Mammary epithelial cell (primary cell): ENCODE data around the gene KCTD1.

Experiments used
- EZH2 ChIP-seq: IDR thresholded peaks from 2 replicates; pipeline ENCODE4 v1.6.1; 2012; ENCODE audit warnings: low read length, inconsistent platforms, borderline replicate concordance
- TF ChIP-seq, protein P1 (sequence below), 2 donors: IDR thresholded peaks in 1 of 2; conservative IDR thresholded peaks in 1 of 2; 2 replicates each; pipeline ENCODE4 v1.5.1; 2011 to 2012; ENCODE audit warnings: inconsistent platforms in 2 of 2, low read length in 2 of 2, mild to moderate bottlenecking in 2 of 2, control low read depth in 1 of 2, low read depth in 1 of 2; ENCODE audit not compliant: insufficient read depth in 1 of 2; ENCODE audit errors: extremely low read depth in 1 of 2

GRCh38 chr18:26504831-26505230, 43.5 kb downstream of the KCTD1 start:
- TF ChIP-seq, protein P1, sequence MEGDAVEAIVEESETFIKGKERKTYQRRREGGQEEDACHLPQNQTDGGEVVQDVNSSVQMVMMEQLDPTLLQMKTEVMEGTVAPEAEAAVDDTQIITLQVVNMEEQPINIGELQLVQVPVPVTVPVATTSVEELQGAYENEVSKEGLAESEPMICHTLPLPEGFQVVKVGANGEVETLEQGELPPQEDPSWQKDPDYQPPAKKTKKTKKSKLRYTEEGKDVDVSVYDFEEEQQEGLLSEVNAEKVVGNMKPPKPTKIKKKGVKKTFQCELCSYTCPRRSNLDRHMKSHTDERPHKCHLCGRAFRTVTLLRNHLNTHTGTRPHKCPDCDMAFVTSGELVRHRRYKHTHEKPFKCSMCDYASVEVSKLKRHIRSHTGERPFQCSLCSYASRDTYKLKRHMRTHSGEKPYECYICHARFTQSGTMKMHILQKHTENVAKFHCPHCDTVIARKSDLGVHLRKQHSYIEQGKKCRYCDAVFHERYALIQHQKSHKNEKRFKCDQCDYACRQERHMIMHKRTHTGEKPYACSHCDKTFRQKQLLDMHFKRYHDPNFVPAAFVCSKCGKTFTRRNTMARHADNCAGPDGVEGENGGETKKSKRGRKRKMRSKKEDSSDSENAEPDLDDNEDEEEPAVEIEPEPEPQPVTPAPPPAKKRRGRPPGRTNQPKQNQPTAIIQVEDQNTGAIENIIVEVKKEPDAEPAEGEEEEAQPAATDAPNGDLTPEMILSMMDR (conservative IDR thresholded peaks at IDR 0.05 in 1 of 2, IDR thresholded peaks at IDR 0.05 in 1 of 2; ENCODE audit: extremely low read depth in 1 of 2, insufficient read depth in 1 of 2, low read depth in 1 of 2, low read length in 2 of 2): no peak
- no peak for TF ChIP-seq EZH2
